ENCODE results near the gene TSC2. TPM values are rescaled to one million over a fixed set of nuclear protein-coding genes. Genes with fewer than 3 reads are reported as not detected.
A peak's percentile ranks its signal among the peaks of the same experiment; 100 is the strongest.

Gene TSC2
- total RNA-seq, 4 donors from 2014 or later, result 98.4 to 220 (median 141) TPM

DNA sequence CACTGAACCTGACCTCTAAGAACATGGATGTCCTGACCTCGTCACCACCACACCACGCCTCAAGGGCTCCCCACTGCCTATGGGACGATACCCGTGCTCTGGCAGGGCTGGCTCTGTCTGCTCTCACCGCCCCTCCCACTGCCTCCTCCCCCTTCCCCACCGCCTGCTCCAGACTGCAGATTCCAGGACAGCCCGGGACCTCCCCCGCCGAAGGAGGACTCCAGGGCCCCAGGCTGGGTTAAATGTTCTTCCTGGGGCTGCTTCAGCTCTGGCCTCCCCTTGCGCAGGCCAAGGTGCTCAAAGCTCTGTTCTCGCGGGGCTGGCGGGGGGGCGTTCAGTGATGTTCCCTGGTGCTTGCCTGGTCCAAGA lies 25.1 kb upstream of the TSC2 start:
- DNase-seq, result no peak
- Histone ChIP-seq H3K27me3 (peaks cover 0 to 18% of the 10 kb centered on the region in 2 donors), H3K27ac (peak overlapping the region in 2 of 4 donors; percentile 4 to 76), H3K4me1 (peaks cover 4 to 46% (median 19%) of the 10 kb centered on the region in 4 donors), H3K9me3 (no peaks in the 10 kb centered on the region), H3K4me3 (peak overlapping the region in 3 of 4 donors; percentile 13 to 43 (median 40)), H3K36me3 (no peaks in the 10 kb centered on the region)
- TF ChIP-seq, protein P1, sequence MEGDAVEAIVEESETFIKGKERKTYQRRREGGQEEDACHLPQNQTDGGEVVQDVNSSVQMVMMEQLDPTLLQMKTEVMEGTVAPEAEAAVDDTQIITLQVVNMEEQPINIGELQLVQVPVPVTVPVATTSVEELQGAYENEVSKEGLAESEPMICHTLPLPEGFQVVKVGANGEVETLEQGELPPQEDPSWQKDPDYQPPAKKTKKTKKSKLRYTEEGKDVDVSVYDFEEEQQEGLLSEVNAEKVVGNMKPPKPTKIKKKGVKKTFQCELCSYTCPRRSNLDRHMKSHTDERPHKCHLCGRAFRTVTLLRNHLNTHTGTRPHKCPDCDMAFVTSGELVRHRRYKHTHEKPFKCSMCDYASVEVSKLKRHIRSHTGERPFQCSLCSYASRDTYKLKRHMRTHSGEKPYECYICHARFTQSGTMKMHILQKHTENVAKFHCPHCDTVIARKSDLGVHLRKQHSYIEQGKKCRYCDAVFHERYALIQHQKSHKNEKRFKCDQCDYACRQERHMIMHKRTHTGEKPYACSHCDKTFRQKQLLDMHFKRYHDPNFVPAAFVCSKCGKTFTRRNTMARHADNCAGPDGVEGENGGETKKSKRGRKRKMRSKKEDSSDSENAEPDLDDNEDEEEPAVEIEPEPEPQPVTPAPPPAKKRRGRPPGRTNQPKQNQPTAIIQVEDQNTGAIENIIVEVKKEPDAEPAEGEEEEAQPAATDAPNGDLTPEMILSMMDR (IDR thresholded peaks at IDR 0.05), result no peak
- no peak for TF ChIP-seq POLR2A (IDR thresholded peaks at IDR 0.05)

DNA sequence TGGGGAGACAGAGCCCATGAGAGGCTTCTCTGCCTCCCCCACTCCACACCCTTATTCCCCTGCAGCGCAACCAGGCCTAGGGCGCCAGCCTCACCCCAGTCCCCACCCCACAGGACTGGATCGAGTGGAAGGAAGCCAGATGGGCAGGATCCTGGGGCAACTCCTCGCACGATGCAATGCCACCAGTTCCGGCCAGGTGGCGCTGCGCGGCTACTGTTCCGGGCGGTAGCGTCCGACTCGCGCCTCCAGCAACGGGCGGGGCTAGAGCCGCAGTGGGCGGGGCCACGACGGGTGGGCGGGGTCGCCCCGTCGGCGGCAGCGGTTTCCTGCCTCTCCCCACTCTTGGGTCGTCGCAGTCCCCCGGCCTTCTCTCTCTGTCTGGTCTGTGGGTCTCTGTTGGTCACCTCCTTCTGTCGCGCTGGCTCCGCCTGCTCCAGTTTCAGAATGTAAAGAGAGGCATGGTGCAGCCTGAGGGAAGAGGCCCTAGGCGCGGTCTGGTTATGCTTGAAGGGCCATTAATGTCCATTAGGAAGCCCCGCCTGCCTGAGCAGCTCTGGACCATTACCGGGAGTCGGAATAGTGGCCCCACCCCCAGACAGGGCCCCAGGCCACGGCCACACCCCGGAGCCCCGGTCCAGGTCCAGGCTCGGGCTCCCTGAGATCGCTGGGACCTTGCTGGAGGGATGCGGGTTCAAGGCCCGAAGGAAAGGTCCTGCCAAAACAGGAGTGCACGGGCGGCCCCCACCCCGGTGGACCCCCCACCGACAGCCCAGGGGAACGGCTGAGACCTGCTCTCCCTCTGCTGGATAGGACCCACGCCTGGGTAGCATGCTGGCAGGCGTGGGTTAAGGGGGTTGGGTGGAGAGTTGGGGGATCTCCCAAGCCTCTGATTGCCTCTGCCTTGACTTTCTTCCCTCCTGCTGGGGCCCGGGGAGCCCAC lies 24.4 kb upstream of the TSC2 start:
- DNase-seq, result peak; percentile 90 to 99 (median 97)
- Histone ChIP-seq H3K9me3 (no peaks in the 10 kb centered on the region), H3K27me3 (peaks cover 0 to 18% of the 10 kb centered on the region in 2 donors), H3K27ac (peak overlapping the region; percentile 44 to 80 (median 68)), H3K36me3 (no peaks in the 10 kb centered on the region), H3K4me3 (peak overlapping the region; percentile 13 to 43 (median 28)), H3K4me1 (peaks cover 4 to 52% (median 19%) of the 10 kb centered on the region in 4 donors)
- peak in 1 of 2 donors; percentile 41 for TF ChIP-seq POLR2A (IDR thresholded peaks at IDR 0.05)
- TF ChIP-seq, protein P1 (IDR thresholded peaks at IDR 0.05), result peak; percentile 97 to 99 (median 99)

DNA sequence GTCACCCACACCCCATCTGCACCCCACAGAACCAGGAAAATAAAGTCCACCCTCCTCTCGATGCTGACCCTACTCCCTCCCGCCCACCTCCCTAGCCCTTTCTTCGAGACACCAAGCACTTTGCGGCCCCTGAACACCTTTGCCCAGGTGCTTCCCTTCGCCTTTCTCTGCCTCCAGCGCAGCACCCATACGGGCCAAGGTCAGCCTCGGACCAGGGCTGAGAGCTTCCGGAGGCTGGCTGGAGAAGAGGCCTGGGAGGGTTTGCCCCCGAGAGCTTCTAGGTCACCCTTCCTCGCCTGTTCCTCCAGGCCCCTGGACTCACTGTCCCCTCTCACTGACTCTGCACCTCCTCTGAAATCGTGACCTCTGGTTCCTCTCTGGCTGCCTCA lies 23.8 kb upstream of the TSC2 start:
- H3K27me3 ChIP-seq, result peaks cover 0 to 18% of the 10 kb centered on the region in 2 donors
- no peak overlapping the region for H3K4me3 ChIP-seq
- TF ChIP-seq, protein P1 (IDR thresholded peaks at IDR 0.05), result no peak
- no peak for TF ChIP-seq POLR2A (IDR thresholded peaks at IDR 0.05)
- H3K9me3 ChIP-seq, result no peaks in the 10 kb centered on the region
- H3K36me3 ChIP-seq, result no peaks in the 10 kb centered on the region
- DNase-seq, result no peak
- peaks cover 4 to 58% (median 19%) of the 10 kb centered on the region in 4 donors for H3K4me1 ChIP-seq
- H3K27ac ChIP-seq, result peak overlapping the region; percentile 44 to 80 (median 68)

DNA sequence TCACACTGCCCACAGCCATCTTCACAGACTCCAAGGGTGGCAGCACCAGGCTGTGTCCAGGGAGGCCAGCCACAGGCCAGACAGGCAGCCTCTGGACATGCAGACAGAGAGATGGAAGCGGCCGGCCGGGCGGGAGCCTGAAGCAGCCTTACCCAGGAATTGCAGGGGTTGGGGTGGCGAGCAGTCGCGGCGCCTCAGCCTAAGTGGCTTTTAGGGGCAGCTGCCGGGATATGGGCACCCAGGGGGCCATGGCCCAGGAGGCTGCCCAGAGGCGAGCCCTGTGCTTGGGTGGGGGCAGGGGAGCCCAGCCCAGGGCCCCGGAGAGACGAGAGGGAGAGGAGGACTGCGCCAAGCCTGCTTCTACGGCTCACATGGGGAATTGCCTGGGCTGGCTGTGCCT lies 22.5 kb upstream of the TSC2 start:
- Histone ChIP-seq H3K36me3 (no peaks in the 10 kb centered on the region), H3K4me1 (peaks cover 4 to 53% (median 15%) of the 10 kb centered on the region in 4 donors), H3K4me3 (no peak overlapping the region), H3K9me3 (no peaks in the 10 kb centered on the region), H3K27me3 (peaks cover 0 to 7% of the 10 kb centered on the region in 2 donors), H3K27ac (no peak overlapping the region)
- no peak for DNase-seq
- TF ChIP-seq, protein P1 (IDR thresholded peaks at IDR 0.05), result no peak
- no peak for TF ChIP-seq POLR2A (IDR thresholded peaks at IDR 0.05)

DNA sequence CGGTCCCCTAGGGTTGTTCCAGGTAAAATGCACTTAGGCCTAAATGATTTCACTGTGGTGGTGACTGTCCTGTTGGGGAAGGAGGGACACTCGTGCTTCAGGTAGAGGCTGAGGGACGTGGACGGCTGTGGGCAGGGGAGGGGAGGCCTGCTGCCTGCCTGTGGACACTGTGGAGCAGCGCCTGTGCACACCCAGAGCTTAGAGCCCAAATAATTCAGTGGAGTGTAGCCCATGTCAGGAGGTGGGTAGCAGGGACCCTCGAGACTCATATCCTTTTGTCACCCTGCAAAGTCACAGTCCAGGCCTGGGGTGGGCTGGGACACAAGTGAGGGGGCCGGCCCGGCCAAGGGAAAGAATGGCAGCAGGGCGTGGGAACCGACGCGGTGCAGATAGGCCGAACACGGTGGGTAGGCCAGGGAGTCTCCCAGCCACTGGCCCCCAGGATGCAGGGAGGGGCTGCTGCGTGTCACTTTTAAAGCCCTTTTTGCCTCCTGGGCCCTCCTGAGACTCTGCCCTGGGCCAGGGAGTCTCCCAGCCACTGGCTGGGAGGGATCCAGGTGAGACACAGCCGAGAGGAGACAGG lies 21.8 kb upstream of the TSC2 start:
- H3K27ac ChIP-seq, result peak overlapping the region in 3 of 4 donors; percentile 57 to 74 (median 72)

More for the DNA sequence above, 21.8 kb upstream of the TSC2 start:
- Histone ChIP-seq H3K4me1 (peaks cover 4 to 48% (median 13%) of the 10 kb centered on the region in 4 donors), H3K36me3 (no peaks in the 10 kb centered on the region), H3K27me3 (no peaks in the 10 kb centered on the region), H3K9me3 (no peaks in the 10 kb centered on the region), H3K4me3 (peak overlapping the region; percentile 49 to 82 (median 68))
- DNase-seq, result no peak
- no peak for TF ChIP-seq POLR2A (IDR thresholded peaks at IDR 0.05)
- TF ChIP-seq, protein P1 (IDR thresholded peaks at IDR 0.05), result no peak

Measured in Peyer's patch (tissue), 4 donors.